Progenitor cell of endocrine pancreas (in vitro differentiated cells): ENCODE results near the gene SPEN. TPM values are rescaled to one million over a fixed set of nuclear protein-coding genes. Genes with fewer than 3 reads are reported as not detected.

Experiments
- DNase-seq: peaks from one replicate; pipeline ENCODE4 v3.0.0; 2021; ENCODE audit warnings: low spot score; ENCODE audit not compliant: unreplicated experiment
- H3K27ac Mint-ChIP-seq: 2 replicates; pipeline ENCODE4 v1.8.0; 2021; ENCODE audit warnings: mild to moderate bottlenecking, moderate library complexity, mixed read lengths
- H3K27me3 Mint-ChIP-seq: 2 replicates; pipeline ENCODE4 v1.8.0; 2021; ENCODE audit warnings: mixed read lengths
- H3K36me3 Mint-ChIP-seq: 2 replicates; pipeline ENCODE4 v1.8.0; 2022; ENCODE audit warnings: mixed read lengths; ENCODE audit not compliant: insufficient read depth
- H3K4me1 Mint-ChIP-seq: 2 replicates; pipeline ENCODE4 v1.8.0; 2021; ENCODE audit warnings: low read depth, mixed read lengths
- H3K4me3 Mint-ChIP-seq: 2 replicates; pipeline ENCODE4 v1.8.0; 2021; ENCODE audit warnings: low read depth, mild to moderate bottlenecking, moderate library complexity, mixed read lengths
- H3K9me3 Mint-ChIP-seq: 2 replicates; pipeline ENCODE4 v1.8.0; 2021; ENCODE audit warnings: low read depth, mixed read lengths
- total RNA-seq: library from RNA; stranded (reverse); gene quantifications from 2 replicates; pipeline ENCODE4 v1.2.1, GENCODE V29; 2021
- TF ChIP-seq, protein P1 (sequence below): fragments of 200-600 bp; sonication (generic); IDR thresholded peaks from one replicate; pipeline ENCODE4 v1.5.0; 2021; ENCODE audit warnings: antibody characterized with exemption, mild to moderate bottlenecking; ENCODE audit not compliant: unreplicated experiment

The SPEN gene
- total RNA-seq, 1 donor from 2014 or later, result 55.8 TPM

DNA sequence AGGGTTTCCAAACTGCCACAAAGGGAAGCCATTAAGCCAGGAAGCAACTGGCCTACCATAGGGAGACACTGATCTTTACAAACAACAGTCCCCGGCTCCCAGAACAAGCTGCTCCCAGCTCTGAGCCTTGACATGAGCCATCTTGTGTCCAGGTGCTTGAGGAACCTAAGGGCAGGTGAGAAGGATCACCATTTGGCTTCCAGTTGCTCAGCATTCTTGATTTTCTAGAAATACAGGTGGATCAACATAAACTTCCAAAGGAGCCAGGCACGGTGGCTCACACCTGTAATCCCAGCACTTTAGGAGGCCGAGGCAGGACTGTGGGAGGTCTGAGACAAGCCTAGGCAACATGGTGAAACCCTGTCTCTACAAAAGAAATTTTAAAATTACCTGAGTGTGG is 106.8 kb downstream of the SPEN start:
- Mint-ChIP-seq H3K27me3 (no peaks in the 10 kb centered on the region), H3K4me3 (no peak overlapping the region), H3K36me3 (peaks cover 5% of the 10 kb centered on the region), H3K4me1 (peaks cover 21% of the 10 kb centered on the region), H3K9me3 (no peaks in the 10 kb centered on the region), H3K27ac (no peak overlapping the region)
- no peak for DNase-seq
- TF ChIP-seq, protein P1, sequence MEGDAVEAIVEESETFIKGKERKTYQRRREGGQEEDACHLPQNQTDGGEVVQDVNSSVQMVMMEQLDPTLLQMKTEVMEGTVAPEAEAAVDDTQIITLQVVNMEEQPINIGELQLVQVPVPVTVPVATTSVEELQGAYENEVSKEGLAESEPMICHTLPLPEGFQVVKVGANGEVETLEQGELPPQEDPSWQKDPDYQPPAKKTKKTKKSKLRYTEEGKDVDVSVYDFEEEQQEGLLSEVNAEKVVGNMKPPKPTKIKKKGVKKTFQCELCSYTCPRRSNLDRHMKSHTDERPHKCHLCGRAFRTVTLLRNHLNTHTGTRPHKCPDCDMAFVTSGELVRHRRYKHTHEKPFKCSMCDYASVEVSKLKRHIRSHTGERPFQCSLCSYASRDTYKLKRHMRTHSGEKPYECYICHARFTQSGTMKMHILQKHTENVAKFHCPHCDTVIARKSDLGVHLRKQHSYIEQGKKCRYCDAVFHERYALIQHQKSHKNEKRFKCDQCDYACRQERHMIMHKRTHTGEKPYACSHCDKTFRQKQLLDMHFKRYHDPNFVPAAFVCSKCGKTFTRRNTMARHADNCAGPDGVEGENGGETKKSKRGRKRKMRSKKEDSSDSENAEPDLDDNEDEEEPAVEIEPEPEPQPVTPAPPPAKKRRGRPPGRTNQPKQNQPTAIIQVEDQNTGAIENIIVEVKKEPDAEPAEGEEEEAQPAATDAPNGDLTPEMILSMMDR, result no peak

DNA sequence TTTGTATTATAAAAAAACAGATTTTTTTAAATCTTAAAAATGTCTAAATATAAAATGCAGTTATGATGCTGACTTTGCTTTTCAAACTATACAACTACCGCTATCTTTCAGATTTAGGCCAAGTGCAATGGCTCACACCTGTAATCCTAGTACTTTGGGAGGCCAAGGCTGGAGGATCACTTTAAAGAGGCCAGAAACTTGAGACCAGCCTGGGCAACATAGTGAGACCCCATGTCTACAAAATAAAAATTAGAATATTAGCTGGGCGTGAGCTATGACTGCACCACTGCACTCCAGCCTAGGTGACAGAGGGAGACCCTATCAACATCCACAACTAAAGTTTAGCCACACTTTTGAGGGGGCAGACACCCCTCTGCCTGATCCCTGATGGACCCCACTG is 108.0 kb downstream of the SPEN start:
- H3K4me1 Mint-ChIP-seq, result peaks cover 19% of the 10 kb centered on the region
- no peak overlapping the region for H3K4me3 Mint-ChIP-seq
- H3K27me3 Mint-ChIP-seq, result no peaks in the 10 kb centered on the region

DNA sequence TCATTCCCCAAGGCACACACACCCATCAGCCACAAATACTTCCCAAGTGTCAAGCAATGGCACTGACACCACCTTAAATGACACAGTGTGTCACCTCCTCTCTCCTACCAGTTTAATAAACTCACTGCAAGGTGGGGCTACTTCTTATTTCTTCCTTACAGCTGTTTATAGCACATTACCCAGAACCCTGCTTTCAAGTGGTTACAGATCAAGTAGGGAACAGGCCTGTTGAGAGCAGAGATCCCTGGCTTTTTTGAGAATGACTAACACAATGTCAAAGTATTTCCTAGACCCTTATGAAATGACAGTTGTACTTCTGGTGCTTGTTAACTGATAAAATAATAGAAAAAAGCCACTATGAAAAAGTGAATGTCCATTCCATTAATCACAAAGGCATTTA is 108.6 kb downstream of the SPEN start:
- Mint-ChIP-seq H3K9me3 (no peaks in the 10 kb centered on the region), H3K27ac (peak overlapping the region; percentile 39), H3K4me3 (no peak overlapping the region), H3K27me3 (no peaks in the 10 kb centered on the region), H3K4me1 (peaks cover 15% of the 10 kb centered on the region), H3K36me3 (peaks cover 5% of the 10 kb centered on the region)
- DNase-seq, result no peak
- TF ChIP-seq, protein P1, result no peak

More for the DNA sequence above, 108.0 kb downstream of the SPEN start:
- Mint-ChIP-seq H3K36me3 (peaks cover 5% of the 10 kb centered on the region), H3K27ac (no peak overlapping the region), H3K9me3 (no peaks in the 10 kb centered on the region)
- TF ChIP-seq, protein P1, result no peak
- DNase-seq, result no peak

DNA sequence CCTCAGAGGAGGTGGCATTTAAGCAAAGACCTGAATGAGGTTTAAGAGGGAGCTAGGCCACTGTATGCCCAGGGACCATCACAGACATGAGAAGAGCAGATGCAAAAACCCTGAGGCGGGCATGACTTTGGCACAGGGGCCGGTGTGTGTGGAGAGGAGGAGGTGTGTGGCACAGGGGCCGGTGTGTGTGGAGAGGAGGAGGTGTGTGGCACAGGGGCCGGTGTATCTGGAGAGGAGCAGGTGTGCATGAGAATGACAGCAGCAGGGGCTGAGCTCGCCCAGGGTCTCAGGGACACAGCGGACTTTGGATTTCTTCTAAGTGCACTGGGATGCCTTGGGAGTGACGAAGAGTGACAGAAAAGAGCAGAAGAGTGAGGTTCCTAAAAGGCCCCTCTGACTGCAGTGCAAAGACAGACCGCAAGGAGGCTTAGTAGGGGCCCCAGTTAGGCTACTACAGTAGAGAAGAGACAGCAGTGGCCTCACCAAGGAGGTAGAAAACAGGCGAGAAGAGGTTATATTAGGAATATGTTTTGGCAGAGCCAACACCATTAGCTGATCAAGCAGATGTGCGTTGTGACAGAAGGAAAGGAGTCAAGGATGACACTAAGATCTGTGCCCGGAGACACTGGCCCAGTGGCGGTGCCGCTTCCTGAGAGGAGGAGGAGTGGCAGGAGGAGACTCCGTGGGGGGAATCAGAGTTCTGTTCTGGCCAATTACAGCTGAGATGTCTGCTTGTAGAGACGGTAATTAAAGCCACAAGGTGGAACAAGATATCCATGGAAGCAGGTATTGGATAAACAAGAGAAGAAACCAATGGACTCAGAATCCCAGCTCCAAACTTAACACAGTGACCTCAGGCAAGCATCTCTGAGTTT is 110.0 kb downstream of the SPEN start:
- Mint-ChIP-seq H3K27ac (peak overlapping the region; percentile 79), H3K36me3 (peaks cover 3% of the 10 kb centered on the region), H3K4me1 (peaks cover 17% of the 10 kb centered on the region)

DNA sequence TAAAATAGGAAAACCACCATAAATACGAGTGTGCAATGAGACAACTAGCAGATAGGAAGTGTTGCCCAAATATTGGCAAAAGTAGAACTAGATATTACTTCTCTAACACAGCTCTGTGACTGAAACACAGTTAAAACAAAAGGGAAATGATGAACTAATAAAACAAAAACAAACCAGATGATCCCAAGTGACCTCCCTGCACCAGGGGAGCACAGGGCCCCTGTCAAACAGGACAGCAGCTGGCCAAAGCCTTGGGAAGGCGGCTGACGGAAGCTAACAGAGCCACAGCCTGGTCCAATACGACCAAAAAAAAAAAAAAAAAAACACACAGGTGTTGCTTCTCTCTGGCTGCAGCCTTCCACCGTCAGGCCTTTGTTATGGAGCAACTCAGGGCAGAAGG is 110.6 kb downstream of the SPEN start:
- Mint-ChIP-seq H3K36me3 (peaks cover 3% of the 10 kb centered on the region), H3K4me1 (peaks cover 17% of the 10 kb centered on the region), H3K27ac (no peak overlapping the region), H3K9me3 (no peaks in the 10 kb centered on the region), H3K27me3 (no peaks in the 10 kb centered on the region), H3K4me3 (no peak overlapping the region)
- DNase-seq, result no peak
- TF ChIP-seq, protein P1, result no peak

More for the DNA sequence above, 110.0 kb downstream of the SPEN start:
- H3K4me3 Mint-ChIP-seq, result no peak overlapping the region
- TF ChIP-seq, protein P1, result peak; percentile 55
- no peaks in the 10 kb centered on the region for H3K27me3 Mint-ChIP-seq
- no peaks in the 10 kb centered on the region for H3K9me3 Mint-ChIP-seq
- no peak for DNase-seq
